Esophagus squamous epithelium (tissue), 4 donors: ENCODE measurements around the gene PANX1.

Source experiments
- POLR2A ChIP-seq, 4 donors: fragments of 450-650 bp; IDR thresholded peaks; one replicate each; pipeline ENCODE4 v1.6.1; 2017; ENCODE audit warnings: antibody characterized with exemption in 4 of 4, mild to moderate bottlenecking in 4 of 4, moderate library complexity in 3 of 4
- TF ChIP-seq, protein P1 (sequence below), 6 experiments: fragments of 450-650 bp in 4 of 6; fragments of 200-600 bp in 2 of 6; sonication (generic) in 2 of 6; IDR thresholded peaks; one replicate each; pipeline ENCODE4 v1.5.1; 2016 to 2019; ENCODE audit warnings: antibody characterized with exemption in 6 of 6, mild to moderate bottlenecking in 4 of 6, moderate library complexity in 4 of 6

DNA sequence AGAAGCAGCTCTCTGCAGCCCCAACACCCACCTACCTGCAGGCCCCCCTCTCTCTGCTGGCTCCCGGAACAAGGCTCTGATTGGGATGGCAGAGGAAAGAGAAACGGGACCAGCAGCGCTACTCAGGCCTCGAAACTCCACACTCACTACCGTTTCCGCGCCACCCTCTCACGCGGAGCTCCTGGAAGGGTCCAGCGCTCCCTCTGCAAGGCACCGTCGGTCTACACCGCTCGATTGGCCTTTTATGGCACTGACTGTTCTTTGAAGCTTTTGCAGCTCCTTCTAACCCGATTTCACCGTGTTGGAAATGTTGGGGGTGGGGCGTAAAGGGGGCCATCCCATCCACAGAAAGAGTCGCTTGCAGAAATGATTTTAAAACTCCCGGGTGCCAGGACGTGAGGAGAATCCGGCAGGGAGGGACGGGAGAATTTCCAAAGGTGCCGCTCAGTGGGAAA lies 323 bp upstream of the PANX1 start:
- TF ChIP-seq, protein P1, sequence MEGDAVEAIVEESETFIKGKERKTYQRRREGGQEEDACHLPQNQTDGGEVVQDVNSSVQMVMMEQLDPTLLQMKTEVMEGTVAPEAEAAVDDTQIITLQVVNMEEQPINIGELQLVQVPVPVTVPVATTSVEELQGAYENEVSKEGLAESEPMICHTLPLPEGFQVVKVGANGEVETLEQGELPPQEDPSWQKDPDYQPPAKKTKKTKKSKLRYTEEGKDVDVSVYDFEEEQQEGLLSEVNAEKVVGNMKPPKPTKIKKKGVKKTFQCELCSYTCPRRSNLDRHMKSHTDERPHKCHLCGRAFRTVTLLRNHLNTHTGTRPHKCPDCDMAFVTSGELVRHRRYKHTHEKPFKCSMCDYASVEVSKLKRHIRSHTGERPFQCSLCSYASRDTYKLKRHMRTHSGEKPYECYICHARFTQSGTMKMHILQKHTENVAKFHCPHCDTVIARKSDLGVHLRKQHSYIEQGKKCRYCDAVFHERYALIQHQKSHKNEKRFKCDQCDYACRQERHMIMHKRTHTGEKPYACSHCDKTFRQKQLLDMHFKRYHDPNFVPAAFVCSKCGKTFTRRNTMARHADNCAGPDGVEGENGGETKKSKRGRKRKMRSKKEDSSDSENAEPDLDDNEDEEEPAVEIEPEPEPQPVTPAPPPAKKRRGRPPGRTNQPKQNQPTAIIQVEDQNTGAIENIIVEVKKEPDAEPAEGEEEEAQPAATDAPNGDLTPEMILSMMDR (IDR thresholded peaks at IDR 0.05): no peak
- no peak for TF ChIP-seq POLR2A (IDR thresholded peaks at IDR 0.05)
